ENCODE data around the gene SLC6A4. TPM values are rescaled to one million over a fixed set of nuclear protein-coding genes. Genes with fewer than 3 reads are reported as not detected.
"Not testable (repeated sequence)": the region's sequence is repeated elsewhere in the genome, so short reads cannot be mapped to it uniquely, and the experiment has no call there.

The SLC6A4 gene
- total RNA-seq, 2 experiments from 2014 or later, result not detected

GRCh38 chr17:30207655-30208054 lies 27.8 kb downstream of the SLC6A4 start:
- ChIA-PET CTCF (no interaction called here), POLR2A (no interaction called here)
- intact Hi-C loops (cut with micrococcal nuclease), result no loop called here
- H3K4me1 Mint-ChIP-seq (ENCODE audit: low read depth), result peaks cover 6% of the 10 kb centered on the region
- no peaks in the 10 kb centered on the region for H3K27me3 Mint-ChIP-seq
- H3K27ac Mint-ChIP-seq, result no peak overlapping the region
- no peak overlapping the region for H3K4me3 Mint-ChIP-seq
- no peak for TF ChIP-seq CTCF (IDR thresholded peaks at IDR 0.05)
- H3K9me3 Mint-ChIP-seq, result no peaks in the 10 kb centered on the region
- ATAC-seq, result no peak
- DNase-seq, result no peak
- H3K36me3 Mint-ChIP-seq (ENCODE audit: low read depth), result no peaks in the 10 kb centered on the region

GRCh38 chr17:30203471-30203981 lies 32.0 kb downstream of the SLC6A4 start:
- Mint-ChIP-seq H3K9me3 (no peaks in the 10 kb centered on the region), H3K27ac (no peak overlapping the region), H3K4me3 (no peak overlapping the region), H3K4me1 (ENCODE audit: low read depth) (peaks cover 6% of the 10 kb centered on the region), H3K36me3 (ENCODE audit: low read depth) (no peaks in the 10 kb centered on the region), H3K27me3 (peaks cover 7% of the 10 kb centered on the region)
- intact Hi-C loops (cut with micrococcal nuclease), result no loop called here
- ATAC-seq (peak; percentile 39), DNase-seq (no peak)
- CTCF ChIA-PET, result interaction anchor here (0.8 to 1.7 kb wide), 4 partner anchors 40 to 188 kb away, joined by 3 to 7 read pairs (median 4); no protein-coding TSS in a partner anchor
- no peak for TF ChIP-seq CTCF (IDR thresholded peaks at IDR 0.05)
- POLR2A ChIA-PET, result no interaction called here

- H3K9me3 Mint-ChIP-seq; CTCF ChIA-PET; intact Hi-C loops (cut with micrococcal nuclease); ATAC-seq; DNase-seq; H3K4me3 Mint-ChIP-seq; H3K36me3 Mint-ChIP-seq (ENCODE audit: low read depth); H3K27ac Mint-ChIP-seq; H3K4me1 Mint-ChIP-seq (ENCODE audit: low read depth); H3K27me3 Mint-ChIP-seq: not testable (repeated sequence)
- POLR2A ChIA-PET, result interaction anchor here (1.2 kb wide), 1 partner anchor 15 kb away, joined by 3 read pairs; no protein-coding TSS in a partner anchor
These were observed 34.8 kb downstream of the SLC6A4 start for GRCh38 chr17:30200656-30201055.

GRCh38 chr17:30200106-30200505 lies 35.4 kb downstream of the SLC6A4 start:
- DNase-seq (no peak), ATAC-seq (no peak)
- ChIA-PET POLR2A (no interaction called here), CTCF (no interaction called here)
- Mint-ChIP-seq H3K27ac (no peak overlapping the region), H3K4me1 (ENCODE audit: low read depth) (no peaks in the 10 kb centered on the region), H3K27me3 (peaks cover 7% of the 10 kb centered on the region), H3K9me3 (no peaks in the 10 kb centered on the region), H3K36me3 (ENCODE audit: low read depth) (no peaks in the 10 kb centered on the region), H3K4me3 (no peak overlapping the region)
- no peak for TF ChIP-seq CTCF (IDR thresholded peaks at IDR 0.05)
- intact Hi-C loops (cut with micrococcal nuclease), result no loop called here

- Mint-ChIP-seq H3K27ac (no peak overlapping the region), H3K36me3 (ENCODE audit: low read depth) (no peaks in the 10 kb centered on the region), H3K27me3 (peaks cover 7% of the 10 kb centered on the region), H3K4me3 (no peak overlapping the region), H3K9me3 (no peaks in the 10 kb centered on the region), H3K4me1 (ENCODE audit: low read depth) (no peaks in the 10 kb centered on the region)
- CTCF ChIA-PET, result no interaction called here
- no peak for TF ChIP-seq CTCF (IDR thresholded peaks at IDR 0.05)
- DNase-seq (no peak), ATAC-seq (no peak)
- POLR2A ChIA-PET, result no interaction called here
- intact Hi-C loops (cut with micrococcal nuclease), result no loop called here
These were observed 35.9 kb downstream of the SLC6A4 start for GRCh38 chr17:30199600-30199999.

GRCh38 chr17:30197416-30197815 lies 38.1 kb downstream of the SLC6A4 start:
- no peaks in the 10 kb centered on the region for H3K4me1 Mint-ChIP-seq (ENCODE audit: low read depth)

More at GRCh38 chr17:30197416-30197815, 38.1 kb downstream of the SLC6A4 start:
- CTCF ChIA-PET, result no interaction called here
- H3K27me3 Mint-ChIP-seq, result peaks cover 7% of the 10 kb centered on the region
- no peak for DNase-seq
- no peaks in the 10 kb centered on the region for H3K9me3 Mint-ChIP-seq
- POLR2A ChIA-PET, result no interaction called here
- no peak overlapping the region for H3K4me3 Mint-ChIP-seq
- ATAC-seq, result no peak
- no peak for TF ChIP-seq CTCF (IDR thresholded peaks at IDR 0.05)
- H3K36me3 Mint-ChIP-seq (ENCODE audit: low read depth), result no peaks in the 10 kb centered on the region
- H3K27ac Mint-ChIP-seq, result no peak overlapping the region
- intact Hi-C loops (cut with micrococcal nuclease), result no loop called here
